Stimulated activated CD4-positive, alpha-beta T cell treated with anti-CD3 and anti-CD28 coated beads, Interleukin-4, amount 100 ng/mL, for 48 hours (primary cell): Measurements from ENCODE around the gene SAMSN1.
A peak's percentile ranks its signal among the peaks of the same experiment; 100 is the strongest.

Source experiments
- DNase-seq, 2 donors: peaks; one replicate each; pipeline ENCODE4 v3.0.0-alpha.2; 2020; ENCODE audit warnings: low read depth in 2 of 2

Gene SAMSN1

DNA sequence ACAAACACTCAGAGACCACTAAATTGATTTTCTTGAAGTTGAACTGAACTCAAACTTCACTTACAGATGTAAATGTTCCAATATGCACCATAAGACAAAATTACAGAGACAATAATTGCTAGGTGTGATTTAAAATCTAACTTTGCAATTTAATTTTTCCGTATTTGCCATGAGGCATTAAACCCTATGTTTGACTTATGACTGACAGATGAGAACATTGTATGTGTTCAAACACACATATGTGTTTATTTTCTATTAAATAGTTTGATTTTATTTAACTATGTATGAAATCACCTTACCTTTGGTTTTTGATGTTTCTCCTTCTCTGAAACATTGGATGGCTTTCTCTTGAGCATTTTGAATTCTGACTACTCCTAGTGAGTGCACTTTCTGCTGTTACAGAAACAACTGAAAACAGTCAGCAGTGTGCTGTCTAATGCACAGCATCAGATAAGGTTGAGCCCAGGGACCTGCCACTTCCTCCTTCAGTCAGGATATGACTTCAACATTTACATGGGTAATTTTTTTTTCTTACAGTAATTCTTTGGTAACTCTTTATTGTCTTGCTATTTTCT lies at the start of gene SAMSN1:
Gene SAMSN1 (minus strand): TSS at position 410 of the 575 bp plus-strand sequence. CDS start 54 bp downstream, at position 356.
- peak in 1 of 2 donors; percentile 41 for DNase-seq

DNA sequence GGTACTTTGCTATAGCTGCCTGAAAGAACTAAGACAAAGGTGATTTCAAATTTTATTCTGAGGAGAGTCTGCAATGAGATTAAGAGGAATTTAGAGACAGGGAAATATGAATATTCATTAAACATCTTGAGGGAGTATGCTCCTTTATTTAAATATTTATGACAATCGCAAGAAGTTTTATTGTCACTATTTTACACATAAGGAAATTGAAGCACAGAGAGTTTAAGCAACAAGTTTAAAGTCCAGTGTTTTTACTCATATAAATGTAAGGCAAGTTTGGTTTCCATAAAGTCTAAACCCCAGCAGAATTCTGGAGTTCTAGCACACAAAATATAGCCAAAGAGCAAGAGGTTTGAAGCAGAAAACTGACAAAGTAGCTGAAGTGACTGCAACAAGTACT lies 49.3 kb upstream of the SAMSN1 start:
- DNase-seq = no peak

- no peak for DNase-seq
Measured at GRCh38 chr21:14594967-14595366, 48.9 kb upstream of the SAMSN1 start.

- no peak for DNase-seq
Measured at GRCh38 chr21:14593230-14593629, 47.1 kb upstream of the SAMSN1 start.

GRCh38 chr21:14592296-14593000 lies 46.3 kb upstream of the SAMSN1 start:
- DNase-seq = no peak

DNA sequence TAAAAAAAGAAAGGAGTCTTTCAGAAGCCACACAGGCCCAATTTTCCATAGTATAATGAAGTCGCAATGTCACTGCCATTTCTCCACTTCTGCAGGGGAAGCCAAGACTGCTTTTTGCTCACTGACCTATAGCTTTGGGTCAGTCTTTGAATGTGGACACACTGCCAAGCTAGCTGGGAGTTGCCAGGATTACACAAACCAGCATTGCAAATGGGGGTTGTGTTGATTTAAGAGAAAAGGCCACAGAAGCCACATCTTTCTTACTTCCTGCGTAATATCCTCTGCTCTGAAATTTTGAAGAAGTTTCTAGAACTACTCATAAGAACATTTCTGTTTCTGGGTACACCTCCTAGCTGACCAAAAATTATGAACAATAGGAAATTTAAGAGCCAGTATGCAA lies 45.8 kb upstream of the SAMSN1 start:
- no peak for DNase-seq

DNA sequence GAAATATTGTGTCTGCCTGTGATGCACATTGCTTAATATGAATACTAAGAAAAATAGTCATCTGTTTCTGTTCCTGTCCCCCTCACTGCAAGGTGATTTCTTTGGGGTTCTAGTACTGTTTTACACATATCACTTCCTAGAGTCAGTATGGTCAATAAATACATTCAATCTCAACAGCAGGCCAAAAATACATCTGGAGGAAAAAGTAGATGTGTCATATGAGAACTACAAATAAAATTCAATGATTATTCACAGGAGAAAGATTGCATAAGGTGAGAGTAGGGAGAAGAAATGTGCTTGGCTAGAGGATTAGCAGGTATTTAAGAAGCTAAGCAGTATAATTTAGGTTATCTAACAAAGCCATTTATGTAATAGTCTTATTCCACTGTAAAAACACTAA lies 45.3 kb upstream of the SAMSN1 start:
- DNase-seq = no peak

- DNase-seq = no peak
Measured at GRCh38 chr21:14589855-14590563, 43.9 kb upstream of the SAMSN1 start.

DNA sequence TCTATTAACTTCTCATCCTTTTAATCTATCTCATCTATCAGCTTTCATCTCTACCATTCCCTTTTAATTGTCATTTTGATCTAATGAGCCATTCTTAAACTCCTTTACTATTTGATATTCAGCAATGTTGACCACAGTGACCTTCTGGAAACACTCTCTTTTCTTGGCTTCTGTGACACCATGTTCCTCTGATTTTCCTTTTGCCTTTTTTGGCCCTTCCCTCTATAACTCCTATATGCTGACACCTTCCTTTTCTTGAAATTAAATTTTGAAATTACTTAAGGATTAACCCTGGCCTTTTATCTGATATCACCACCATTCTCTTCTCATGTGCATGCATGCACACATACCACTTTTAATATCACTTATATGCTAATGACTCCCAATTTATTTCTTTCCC lies 41.2 kb upstream of the SAMSN1 start:
- no peak for DNase-seq

DNA sequence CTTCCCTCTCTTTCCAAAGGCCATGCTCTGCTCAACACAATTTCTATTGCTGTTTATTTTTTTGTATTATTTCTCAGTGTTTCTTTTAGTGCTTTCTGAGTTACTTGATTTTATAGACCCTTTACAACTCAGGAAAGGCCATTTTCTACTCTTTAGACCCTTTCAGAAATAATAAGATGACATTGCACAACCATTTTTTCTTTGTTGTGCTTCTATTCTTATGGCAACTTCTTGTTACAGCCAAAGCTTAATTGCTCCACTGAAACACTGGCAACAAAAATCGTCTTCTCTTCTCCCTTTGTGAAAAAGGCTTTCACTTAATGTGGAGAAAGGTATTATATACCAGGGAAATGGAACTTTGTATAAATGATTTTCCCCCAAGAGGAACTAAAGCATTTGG lies 39.0 kb upstream of the SAMSN1 start:
- DNase-seq = no peak

- no peak for DNase-seq
Measured at GRCh38 chr21:14584357-14585095, 38.4 kb upstream of the SAMSN1 start.

DNA sequence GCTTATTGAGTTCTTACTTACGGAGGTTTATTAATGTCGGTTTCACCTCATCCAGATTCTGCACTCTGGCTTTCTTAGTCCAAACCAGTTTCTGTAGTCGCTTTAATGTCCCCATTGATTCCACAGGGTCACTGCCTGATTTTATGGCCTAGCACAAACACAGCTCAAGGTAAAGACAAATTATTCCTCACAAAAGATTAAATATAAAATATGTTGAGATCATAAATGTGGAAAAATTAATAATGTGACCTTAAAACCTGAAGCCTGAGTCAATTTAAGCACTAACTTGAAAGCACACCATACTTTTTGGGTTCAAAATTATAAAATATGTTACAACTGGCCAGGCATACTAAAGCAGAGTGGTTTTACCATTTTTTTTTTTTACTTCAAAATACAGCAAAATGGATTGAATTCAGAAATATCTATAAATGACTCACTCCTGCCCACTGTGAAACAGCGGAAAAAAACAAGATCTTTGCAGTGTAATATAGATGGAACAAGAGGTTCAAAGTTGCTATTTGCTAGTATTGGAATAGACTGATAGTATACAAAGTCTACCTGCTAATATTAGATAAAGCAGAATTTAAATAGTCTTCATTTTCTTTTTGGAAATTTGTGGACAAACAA lies 37.6 kb upstream of the SAMSN1 start:
- no peak for DNase-seq

GRCh38 chr21:14582934-14583628 lies 37.0 kb upstream of the SAMSN1 start:
- no peak for DNase-seq

DNA sequence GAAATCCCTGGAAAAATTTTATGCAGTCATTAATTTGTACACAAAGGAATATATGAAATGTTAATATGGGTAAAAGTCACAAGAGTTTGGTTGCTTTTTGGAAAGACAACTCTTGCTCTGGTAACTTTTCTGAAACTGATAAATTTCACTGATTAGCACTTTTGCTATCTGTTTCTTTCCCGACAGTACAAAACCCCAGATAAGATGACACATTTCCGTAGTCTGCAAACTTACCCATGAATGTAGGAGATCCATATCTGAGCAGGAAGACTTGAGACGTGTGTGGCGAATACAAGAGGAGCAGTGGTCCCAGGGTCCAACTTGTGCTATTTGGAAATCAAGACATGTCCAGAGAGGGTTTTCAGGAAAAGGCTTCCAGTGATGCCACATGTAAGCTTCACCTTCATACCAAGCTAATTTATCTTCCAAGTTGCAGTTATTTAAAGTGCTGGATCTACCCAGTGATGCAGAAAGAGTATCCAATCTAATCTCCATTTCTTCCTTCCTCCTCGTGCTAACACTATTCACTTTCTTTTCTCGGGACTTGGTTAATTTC lies 35.9 kb upstream of the SAMSN1 start:
- DNase-seq = no peak

DNA sequence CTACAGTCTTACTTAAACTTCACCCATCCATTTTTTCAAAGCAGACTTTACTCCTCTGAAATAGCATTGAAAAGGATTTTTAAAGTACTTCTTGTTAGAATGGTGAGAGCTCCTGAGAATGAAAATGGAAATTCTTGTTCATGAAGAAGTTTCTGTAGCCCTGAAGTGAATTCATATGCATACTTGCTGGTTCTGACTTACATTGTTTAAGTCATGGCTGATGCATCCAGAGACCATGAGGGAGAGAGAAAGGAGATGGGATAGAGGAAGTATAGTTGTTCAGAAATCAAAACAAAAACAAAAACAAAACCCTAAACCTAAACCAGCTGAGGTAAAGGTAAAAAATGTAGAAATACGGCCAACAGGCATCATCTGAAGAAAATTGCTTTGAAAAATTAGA lies 27.1 kb upstream of the SAMSN1 start:
- no peak for DNase-seq

DNA sequence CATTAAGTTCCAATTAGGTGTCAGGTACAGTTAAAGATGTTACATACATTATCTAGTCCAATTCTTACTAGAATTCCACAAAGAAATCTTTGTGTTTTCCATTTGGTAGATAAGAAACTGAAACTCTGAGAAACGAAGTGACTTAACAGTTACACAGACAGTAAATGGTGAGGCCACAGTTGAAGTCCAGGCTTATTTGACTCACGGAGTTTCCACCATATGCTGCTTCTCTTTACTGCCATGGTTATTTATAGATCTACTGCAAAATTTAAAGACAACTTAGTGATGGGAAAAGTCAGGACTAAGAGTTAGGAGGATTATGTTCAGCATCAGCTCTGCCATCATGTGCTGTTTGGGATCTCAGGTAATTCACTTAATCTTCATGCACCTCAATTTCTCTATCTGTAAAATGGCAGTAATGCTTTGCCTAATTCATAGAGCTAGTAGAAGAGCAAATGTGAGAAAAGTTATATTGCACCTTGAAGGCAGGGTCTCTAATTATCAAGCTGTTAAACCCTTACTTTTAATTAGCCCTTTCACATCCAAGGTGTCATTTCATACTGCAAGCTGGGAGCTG lies 26.2 kb upstream of the SAMSN1 start:
- no peak for DNase-seq

DNA sequence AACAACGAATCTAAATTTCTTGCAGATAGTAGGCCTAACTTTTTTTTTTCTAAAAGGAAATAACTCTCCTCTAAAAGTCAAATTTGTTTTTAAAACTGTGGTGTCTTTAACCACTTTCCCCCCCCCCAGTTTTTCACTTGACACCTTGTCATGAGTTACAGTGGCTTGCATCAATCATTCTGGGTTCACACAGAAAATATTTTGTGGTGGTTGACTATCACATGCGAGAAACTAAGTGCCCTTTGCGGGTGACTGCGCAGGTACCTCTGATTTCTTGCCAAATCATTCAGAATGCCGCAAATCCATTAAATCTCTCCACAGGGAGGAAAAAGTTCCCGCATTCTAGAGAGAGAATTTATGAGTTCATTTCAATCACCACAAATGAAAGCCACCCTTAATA lies 23.8 kb upstream of the SAMSN1 start:
- no peak for DNase-seq

- DNase-seq = no peak
Measured at GRCh38 chr21:14569026-14569621, 23.0 kb upstream of the SAMSN1 start.

DNA sequence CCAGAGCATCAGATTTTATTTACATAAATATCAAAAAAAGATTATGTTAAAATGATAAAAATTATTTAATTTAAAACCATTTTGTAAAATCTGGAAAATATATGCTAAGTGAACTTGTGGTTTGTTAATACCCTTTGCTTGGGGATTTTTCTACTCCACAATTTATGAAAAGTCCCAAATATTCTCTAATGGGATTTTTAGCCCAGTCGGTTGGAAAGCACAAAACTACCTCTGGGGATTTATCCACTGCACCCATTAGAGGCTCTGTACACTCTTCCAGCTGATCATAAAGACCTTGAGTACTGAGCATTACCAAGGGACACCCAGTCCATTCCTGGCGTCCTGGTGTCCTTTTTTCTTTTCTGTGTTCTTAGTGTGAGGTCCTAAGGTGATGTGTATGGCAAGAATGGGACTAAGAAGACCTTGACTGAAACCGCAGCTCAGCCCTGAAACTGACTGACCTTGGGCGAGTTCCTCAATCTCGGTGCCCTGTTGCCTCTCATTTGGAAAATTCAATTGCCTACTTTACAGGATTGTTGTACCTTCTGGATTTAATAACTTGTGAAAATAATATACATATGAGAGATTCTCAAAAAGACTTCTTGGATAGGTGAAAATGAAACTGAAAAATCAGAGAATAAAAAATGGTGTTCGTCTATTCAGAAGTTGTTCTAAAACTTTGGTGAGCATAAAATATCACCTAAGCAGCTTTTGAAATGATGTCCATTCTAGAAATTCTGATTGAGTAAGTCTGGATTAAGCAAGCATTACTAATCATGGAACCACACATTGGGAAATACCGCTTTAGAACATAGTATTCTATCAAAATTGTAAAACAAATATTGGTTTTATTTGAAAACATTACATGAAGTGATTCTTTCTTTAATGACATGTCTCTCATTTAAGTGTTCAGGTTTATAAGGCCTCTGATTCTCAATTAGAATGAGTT lies 21.5 kb upstream of the SAMSN1 start:
- DNase-seq = no peak
